Islet precursor cell (in vitro differentiated cells): ENCODE data around the gene FABP1.
A peak's percentile ranks its signal among the peaks of the same experiment; 100 is the strongest.

Experiments used
- DNase-seq: peaks from one replicate; pipeline ENCODE4 v3.0.0-alpha.2; 2018

The FABP1 gene

GRCh38 chr2:88113069-88113468, 14.8 kb downstream of the FABP1 start:
- DNase-seq = no peak

DNA sequence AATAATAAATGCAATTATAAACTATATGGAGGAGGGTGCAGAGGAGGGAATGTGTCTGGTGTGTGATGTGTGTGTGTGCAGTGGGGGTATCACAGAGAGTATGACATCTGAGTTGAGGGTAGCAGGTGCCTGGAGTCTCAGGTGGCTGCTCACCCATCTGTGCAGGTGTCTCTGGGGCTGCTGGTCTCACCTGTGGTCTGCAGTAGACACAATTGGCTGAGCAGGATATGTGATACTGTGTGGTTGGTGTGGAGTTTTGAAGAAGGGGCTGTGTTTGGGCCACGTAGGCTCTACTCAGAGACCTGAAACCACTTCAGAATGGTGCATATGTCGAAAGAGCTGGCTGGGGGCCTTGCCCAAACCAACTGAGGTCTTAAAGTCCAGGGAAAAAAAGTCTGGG, 17.0 kb downstream of the FABP1 start:
- DNase-seq = no peak

DNA sequence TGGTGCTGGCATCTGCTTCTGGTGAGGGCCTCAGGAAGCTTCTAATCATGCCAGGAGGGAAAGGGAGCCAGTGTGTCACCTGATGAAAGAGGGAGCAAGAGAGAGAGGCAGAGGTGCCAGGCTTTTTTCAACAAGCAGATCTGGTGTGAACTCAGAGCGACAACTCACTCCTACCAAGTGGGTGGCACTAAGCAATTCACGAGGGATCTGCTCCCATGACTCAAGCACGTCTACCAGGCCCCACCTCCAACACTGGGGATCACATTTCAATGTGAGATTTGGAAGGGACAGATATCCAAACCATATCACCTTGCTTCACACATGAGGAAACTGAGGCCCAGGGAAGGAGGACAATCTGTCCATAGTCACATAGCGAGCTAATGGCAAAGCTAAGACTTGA, 19.1 kb downstream of the FABP1 start:
- no peak for DNase-seq

GRCh38 chr2:88100489-88100858, 27.4 kb downstream of the FABP1 start:
- no peak for DNase-seq

DNA sequence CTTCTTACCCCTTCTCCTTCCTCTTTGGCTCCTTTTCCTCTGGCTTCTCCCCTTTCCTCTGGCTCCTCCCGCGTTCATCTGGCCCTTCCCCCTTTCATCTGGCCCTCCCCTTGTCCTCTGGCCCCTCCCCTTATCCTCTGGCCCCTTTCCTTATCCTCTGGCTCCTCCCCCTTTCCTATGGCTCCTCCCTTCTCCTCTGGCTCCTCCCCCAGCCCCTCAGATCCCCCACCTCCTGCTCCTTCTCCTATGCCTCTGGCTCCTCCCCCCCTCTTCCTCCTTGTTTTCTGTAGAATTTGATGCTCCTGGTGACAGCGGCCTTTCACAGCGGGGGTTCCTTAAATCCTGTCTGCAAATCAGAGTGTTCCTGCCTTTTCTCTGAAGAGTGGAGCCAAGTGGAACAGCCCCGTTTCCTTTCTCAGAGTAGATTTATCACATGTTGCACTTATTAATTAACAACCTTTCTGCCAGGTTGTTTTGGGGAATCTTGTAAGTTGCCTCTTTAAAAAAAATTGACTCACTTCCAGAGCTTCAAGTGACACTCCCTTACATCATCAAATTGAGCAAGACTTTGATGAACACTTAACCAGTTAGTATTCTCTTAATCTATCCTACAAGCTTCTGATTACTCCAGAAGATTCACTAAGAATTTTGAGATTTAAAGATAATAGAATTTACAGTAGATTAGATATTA, 27.9 kb downstream of the FABP1 start:
- peak; percentile 66 for DNase-seq

- DNase-seq = no peak
Observed at GRCh38 chr2:88098558-88098900, 29.3 kb downstream of the FABP1 start.

GRCh38 chr2:88097891-88098557, 29.8 kb downstream of the FABP1 start:
- DNase-seq = peak; percentile 24

GRCh38 chr2:88097192-88097591, 30.7 kb downstream of the FABP1 start:
- no peak for DNase-seq

- no peak for DNase-seq
Observed at GRCh38 chr2:88096708-88097107, 31.2 kb downstream of the FABP1 start.

- DNase-seq = no peak
Observed at GRCh38 chr2:88095022-88095421, 32.8 kb downstream of the FABP1 start.

- no peak for DNase-seq
Observed at GRCh38 chr2:88092773-88093172, 35.1 kb downstream of the FABP1 start.

DNA sequence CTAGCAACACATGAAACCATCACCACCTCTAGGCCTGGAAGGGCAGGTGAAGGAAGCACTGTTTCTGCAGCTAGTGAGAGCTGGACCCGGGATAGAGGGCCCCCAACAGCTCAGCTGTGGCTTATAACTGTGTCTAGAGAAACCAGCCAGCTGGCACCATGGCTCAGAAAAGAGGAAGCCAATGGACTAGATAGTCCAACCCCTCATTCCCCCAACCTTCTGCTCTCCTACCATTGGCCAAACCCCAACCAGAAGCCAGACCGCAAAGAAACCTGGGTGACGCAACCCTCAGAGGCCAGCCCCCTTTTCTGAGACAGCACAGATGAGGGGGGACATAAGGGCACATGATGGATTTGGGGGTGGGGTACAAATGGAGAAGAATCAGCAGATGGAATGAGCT, 35.9 kb downstream of the FABP1 start:
- DNase-seq = no peak

DNA sequence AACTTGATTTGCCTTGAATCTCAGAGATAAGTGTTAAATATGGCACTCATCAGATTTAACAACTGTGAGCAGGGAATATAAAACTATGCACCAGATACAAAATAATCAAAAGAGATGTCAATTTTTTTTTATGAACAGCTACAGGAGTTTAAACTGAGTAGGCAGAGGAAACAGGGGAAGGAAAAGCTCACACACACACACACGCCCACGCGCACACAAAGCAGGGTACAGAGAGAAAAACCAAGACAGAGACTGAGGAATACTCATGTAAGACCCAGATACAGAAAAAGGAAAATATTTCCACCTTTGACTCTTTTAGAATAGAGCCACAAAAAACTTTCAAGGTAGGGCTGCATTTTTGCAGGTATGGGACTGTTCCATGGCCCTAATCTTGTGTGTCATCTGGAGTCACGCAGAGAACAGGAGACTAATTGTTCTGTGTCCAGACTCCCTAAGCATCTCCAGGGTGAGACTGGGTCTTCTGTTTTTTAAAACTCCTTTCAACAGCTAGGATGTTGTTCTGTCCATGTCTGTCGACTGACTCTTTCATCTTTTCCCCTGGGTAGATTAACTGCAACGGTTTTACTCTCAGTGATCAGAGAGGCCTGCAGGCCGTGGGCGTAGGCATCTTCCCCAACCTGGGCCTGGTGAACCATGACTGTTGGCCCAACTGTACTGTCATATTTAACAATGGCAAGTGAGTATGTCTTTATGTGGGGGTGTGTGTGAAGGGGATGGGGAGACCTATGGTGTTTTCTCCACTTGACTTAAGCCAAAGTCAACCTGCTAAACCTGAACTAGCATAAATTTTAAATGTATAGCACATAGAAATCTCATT, 37.2 kb downstream of the FABP1 start:
- peak; percentile 86 for DNase-seq

- DNase-seq = no peak
Observed at GRCh38 chr2:88088999-88089398, 38.9 kb downstream of the FABP1 start.

GRCh38 chr2:88087763-88088162, 40.1 kb downstream of the FABP1 start:
- no peak for DNase-seq

DNA sequence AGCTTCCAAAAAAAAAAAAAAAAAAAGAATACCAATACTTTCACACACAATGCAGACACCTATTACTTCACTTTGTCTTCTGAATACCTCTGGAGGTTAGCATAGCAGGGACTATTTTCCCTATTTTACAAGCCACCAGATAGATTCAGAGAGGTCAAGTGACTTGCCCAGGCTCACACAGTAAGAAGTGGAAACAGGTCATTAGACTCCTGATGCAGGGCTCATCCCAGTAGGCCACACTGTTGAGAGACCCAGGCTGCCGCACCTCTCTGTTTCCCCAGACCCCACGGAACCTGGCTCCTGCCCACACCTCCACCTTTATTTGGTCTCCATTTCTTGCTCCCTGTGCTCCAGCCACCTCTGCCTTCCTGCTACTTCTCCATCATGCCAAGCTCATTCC, 40.8 kb downstream of the FABP1 start:
- no peak for DNase-seq

DNA sequence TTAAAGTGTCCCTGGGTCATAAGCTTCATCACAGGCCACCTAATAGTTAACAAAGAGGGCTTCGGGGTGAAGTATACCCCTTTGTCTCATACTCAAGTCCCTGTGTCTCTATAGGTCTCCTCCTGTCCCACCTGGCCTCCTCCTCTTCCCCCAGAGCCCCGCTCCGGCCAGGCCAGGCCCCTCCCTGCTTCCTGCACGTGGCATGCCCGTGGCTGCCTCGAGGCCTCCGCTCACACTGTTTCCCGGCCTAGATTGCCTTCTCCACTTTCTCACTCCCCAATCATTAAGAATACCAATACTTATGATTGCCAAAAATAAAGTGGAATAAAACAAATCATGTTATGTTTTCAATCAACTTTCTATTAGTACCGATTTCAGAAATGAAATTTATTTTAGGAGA, 41.5 kb downstream of the FABP1 start:
- no peak for DNase-seq

DNA sequence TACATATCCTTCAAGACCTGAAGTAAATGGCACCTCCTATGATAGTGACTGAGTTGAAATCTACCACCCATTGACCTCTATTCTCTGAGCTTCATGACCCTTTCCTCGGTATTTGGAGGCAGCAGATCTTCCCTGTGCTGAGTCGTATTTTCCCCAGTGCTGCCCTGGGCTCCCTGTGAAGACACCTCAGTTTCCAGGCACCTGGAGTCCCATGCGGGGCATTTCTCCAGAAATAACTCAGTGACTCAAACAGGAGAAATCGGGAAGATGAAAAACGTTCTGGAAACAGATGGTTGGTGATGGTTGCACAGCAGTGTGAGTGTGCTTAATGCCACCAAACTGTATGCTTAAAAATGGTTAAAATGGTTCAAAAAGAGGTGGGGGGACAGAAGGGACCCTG, 42.3 kb downstream of the FABP1 start:
- DNase-seq = no peak

DNA sequence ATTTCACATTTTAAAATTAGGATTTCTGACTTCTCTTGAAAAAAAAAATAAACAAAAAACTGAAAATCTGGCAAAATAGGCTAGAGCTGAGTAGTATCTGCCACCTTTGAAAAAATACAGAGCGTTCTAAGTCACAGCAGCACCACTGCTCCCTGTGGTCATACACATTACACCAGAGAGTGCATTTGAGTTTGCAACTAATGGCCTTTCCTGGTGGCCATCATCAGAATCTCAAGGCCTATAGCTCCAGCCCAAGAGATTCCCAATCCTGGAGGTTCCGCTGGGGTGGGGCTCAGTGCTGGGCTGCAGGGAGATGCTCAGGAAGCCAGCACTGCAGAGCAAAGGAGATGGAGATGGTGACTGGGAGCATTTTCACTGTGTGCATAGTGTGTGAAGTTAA, 42.8 kb downstream of the FABP1 start:
- DNase-seq = no peak

DNA sequence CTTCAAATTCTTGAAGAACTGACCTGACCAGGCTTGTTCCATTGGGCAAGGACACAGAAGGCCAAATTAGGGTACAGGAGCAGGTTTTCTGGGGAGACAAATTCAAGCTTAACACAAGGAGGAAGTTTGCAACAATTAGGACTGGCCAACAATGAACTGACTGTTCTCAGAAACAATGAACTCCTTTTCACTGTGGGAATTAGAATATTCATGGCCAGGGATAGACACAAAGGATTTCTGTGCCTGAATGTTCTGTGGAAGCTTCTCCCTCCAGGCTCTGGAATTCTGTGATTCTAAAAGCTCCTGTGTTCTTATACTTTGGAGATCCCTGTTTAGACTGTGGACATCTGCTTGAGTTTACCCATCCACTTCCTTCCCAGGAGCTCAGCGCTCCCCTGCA, 45.1 kb downstream of the FABP1 start:
- DNase-seq = no peak

DNA sequence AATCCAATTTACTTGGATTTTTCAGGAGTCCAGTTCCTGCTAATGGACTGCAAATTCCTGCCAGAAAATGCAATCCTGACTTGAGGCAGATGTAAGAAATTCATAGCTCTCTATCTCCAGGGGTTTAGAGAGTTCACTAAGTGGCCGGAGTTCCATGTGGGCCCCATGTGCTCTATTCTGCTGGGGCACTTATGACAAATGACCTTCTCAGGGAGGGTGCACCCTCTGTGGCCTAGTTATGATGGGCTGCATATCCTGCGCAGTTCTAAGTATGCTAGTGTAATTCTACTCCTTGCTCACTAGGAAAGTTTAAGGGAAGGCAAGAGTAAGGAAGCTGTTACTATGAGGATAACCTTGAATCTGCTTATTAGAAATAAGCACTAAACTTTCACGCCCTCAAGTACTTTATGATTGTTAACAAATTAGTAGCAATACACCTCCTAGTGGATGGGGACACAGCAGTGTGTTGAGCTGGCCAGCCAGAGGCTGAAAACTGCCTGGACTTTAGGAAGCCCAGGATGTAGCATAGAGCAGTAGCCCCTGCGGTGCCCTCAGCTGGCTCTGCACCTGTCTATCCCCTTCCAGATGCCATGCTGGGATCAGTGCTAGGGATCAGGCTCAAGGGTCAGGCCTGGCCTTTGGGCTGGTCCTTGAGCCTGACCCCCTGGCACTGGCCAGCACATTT, 45.8 kb downstream of the FABP1 start:
- DNase-seq = peak; percentile 28

DNA sequence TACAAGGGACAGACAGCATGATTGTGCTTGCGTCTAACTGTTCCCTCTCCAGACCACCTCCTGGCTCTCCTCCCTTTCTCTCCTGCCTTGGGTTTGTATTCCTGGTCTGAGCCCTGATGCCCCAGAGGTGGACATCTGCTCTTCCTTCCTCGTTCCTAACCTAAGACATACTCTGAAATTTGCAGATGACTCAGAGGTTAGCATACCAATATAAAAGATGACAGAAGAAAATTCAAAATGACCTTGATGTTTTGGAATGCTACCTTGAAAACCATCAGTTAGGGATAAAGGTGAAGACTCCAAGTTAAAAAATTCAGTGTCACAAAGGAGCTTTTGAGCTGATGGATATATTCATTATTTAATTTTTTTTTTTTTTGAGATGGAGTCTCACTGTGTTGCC, 47.3 kb downstream of the FABP1 start:
- DNase-seq = peak; percentile 12

DNA sequence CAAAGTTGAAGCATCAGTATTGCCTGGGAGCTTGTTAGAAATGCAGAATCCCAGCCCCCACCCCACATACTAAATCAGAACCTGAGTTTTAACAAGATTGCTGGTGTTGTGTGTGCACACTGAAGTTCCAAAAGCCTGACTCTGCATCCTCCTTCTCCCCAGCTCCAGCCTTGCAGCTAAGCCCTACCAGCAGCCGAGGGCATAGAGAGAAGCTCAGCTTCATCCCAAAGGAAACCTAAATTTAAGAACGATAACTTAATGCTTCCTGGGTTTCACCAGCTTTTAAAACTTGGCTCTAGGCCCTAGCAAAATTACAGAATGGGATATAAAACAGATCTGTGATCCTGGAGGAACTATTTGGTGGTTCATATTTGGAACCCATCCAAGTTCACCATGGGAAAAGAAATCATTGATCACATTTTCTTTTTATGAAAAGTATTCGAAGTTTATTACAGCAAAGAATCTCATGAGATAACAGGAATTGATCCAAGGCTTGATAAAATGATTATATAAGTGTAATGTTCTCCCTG, 49.2 kb downstream of the FABP1 start:
- no peak for DNase-seq
